H9 (cell line): ENCODE data around the gene POLR2J. TPM values are rescaled to one million over a fixed set of nuclear protein-coding genes. Genes with fewer than 3 reads are reported as not detected.

Experiments
- DNase-seq: peaks from one replicate; pipeline ENCODE4 v3.0.0-alpha.2; 2017
- H2AFZ ChIP-seq: one replicate; pipeline ENCODE4 v1.6.1; 2013; ENCODE audit warnings: mild to moderate bottlenecking, low read length, control low read depth, moderate library complexity
- H2AK5ac ChIP-seq: 2 replicates; pipeline ENCODE4 v1.6.1; 2013; ENCODE audit warnings: low read length, control low read depth, mixed read lengths; ENCODE audit not compliant: insufficient read length
- H2BK120ac ChIP-seq: one replicate; pipeline ENCODE4 v1.6.1; 2013; ENCODE audit warnings: low read depth, mild to moderate bottlenecking, low read length, control low read depth, inconsistent platforms; ENCODE audit not compliant: poor library complexity, severe bottlenecking
- H2BK12ac ChIP-seq: 2 replicates; pipeline ENCODE4 v1.6.1; 2013; ENCODE audit warnings: low read length, control low read depth, mixed read lengths, low read depth; ENCODE audit not compliant: insufficient read length
- H2BK15ac ChIP-seq: 2 replicates; pipeline ENCODE4 v1.6.1; 2013; ENCODE audit warnings: low read depth, low read length, control low read depth
- H2BK20ac ChIP-seq: one replicate; pipeline ENCODE4 v1.6.1; 2013; ENCODE audit warnings: low read depth, mild to moderate bottlenecking, low read length, control low read depth, inconsistent platforms; ENCODE audit not compliant: poor library complexity, severe bottlenecking
- H2BK5ac ChIP-seq: 2 replicates; pipeline ENCODE4 v1.6.1; 2013; ENCODE audit warnings: low read length, control low read depth, mixed read lengths; ENCODE audit not compliant: insufficient read length
- H3K14ac ChIP-seq: 2 replicates; pipeline ENCODE4 v1.6.1; 2013; ENCODE audit warnings: low read length, control low read depth; ENCODE audit not compliant: insufficient read depth
- H3K18ac ChIP-seq: 2 replicates; pipeline ENCODE4 v1.6.1; 2013; ENCODE audit warnings: low read depth, mild to moderate bottlenecking, mixed read lengths, low read length, control low read depth; ENCODE audit not compliant: insufficient read length
- H3K23ac ChIP-seq: 2 replicates; pipeline ENCODE4 v1.6.1; 2013; ENCODE audit warnings: low read length, control low read depth, mixed read lengths, low read depth; ENCODE audit not compliant: insufficient read length
- H3K23me2 ChIP-seq: 2 replicates; pipeline ENCODE4 v1.6.1; 2013; ENCODE audit warnings: low read depth, mild to moderate bottlenecking, mixed read lengths, low read length, control low read depth; ENCODE audit not compliant: insufficient read length, poor library complexity, severe bottlenecking
- H3K27ac ChIP-seq: 2 replicates; pipeline ENCODE4 v1.5.1; 2013; ENCODE audit warnings: low read length, control low read depth, mixed read lengths, low read depth; ENCODE audit not compliant: insufficient read length
- H3K27me3 ChIP-seq: 2 replicates; pipeline ENCODE4 v1.6.1; 2013; ENCODE audit warnings: low read length, control low read depth, inconsistent platforms; ENCODE audit not compliant: insufficient read depth
- H3K4ac ChIP-seq: 2 replicates; pipeline ENCODE4 v1.6.1; 2013; ENCODE audit warnings: low read depth, mild to moderate bottlenecking, control low read depth, inconsistent platforms, low read length, moderate library complexity
- H3K4me1 ChIP-seq: 2 replicates; pipeline ENCODE4 v1.6.1; 2013; ENCODE audit warnings: low read length, control low read depth, inconsistent platforms; ENCODE audit not compliant: insufficient read depth
- H3K4me2 ChIP-seq: 2 replicates; pipeline ENCODE4 v1.6.1; 2013; ENCODE audit warnings: low read length, control low read depth, mixed read lengths; ENCODE audit not compliant: insufficient read length, insufficient read depth
- H3K56ac ChIP-seq: 2 replicates; pipeline ENCODE4 v1.6.1; 2013; ENCODE audit warnings: low read depth, mild to moderate bottlenecking, mixed read lengths, low read length, control low read depth; ENCODE audit not compliant: insufficient read length
- H3K79me1 ChIP-seq: 2 replicates; pipeline ENCODE4 v1.6.1; 2013; ENCODE audit warnings: low read depth, mild to moderate bottlenecking, moderate library complexity, low read length, control low read depth, inconsistent platforms; ENCODE audit not compliant: insufficient read depth, poor library complexity, severe bottlenecking
- H3K79me2 ChIP-seq: 2 replicates; pipeline ENCODE4 v1.6.1; 2013; ENCODE audit warnings: low read length, control low read depth, inconsistent platforms; ENCODE audit not compliant: insufficient read depth
- H3K9ac ChIP-seq: 2 replicates; pipeline ENCODE4 v1.6.1; 2013; ENCODE audit warnings: low read length, control low read depth, mixed read lengths; ENCODE audit not compliant: insufficient read length; ENCODE audit errors: extremely low read depth
- H3K9me3 ChIP-seq: one replicate; pipeline ENCODE4 v1.6.1; 2013; ENCODE audit warnings: low read depth, low read length, inconsistent platforms; ENCODE audit not compliant: control insufficient read depth
- H3T11ph ChIP-seq: one replicate; pipeline ENCODE4 v1.6.1; 2013; ENCODE audit warnings: mild to moderate bottlenecking, low read length, control low read depth, inconsistent platforms
- H4K20me1 ChIP-seq: one replicate; pipeline ENCODE4 v1.6.1; 2013; ENCODE audit not compliant: control insufficient read depth, insufficient read length, insufficient read depth
- H4K5ac ChIP-seq: 2 replicates; pipeline ENCODE4 v1.6.1; 2013; ENCODE audit warnings: low read depth, mild to moderate bottlenecking, mixed read lengths, low read length, control low read depth; ENCODE audit not compliant: insufficient read length
- H4K8ac ChIP-seq: replicated peaks from 2 replicates; pipeline ENCODE4 v1.6.1; 2013; ENCODE audit warnings: low read length, control low read depth, mixed read lengths, low read depth; ENCODE audit not compliant: insufficient read length
- H4K91ac ChIP-seq: 2 replicates; pipeline ENCODE4 v1.6.1; 2013; ENCODE audit warnings: low read depth, mild to moderate bottlenecking, moderate library complexity, mixed read lengths, low read length, control low read depth; ENCODE audit not compliant: insufficient read length
- H3K27ac Mint-ChIP-seq, 3 experiments: 2 replicates in 2 of 3; 3 replicates in 1 of 3; pipeline ENCODE4 v1.8.0; 2020 to 2021; ENCODE audit warnings: mixed read lengths in 3 of 3, mild to moderate bottlenecking in 1 of 3, moderate library complexity in 1 of 3
- H3K27me3 Mint-ChIP-seq: 2 replicates; pipeline ENCODE4 v1.8.0; 2021; ENCODE audit warnings: low read depth, mild to moderate bottlenecking, moderate library complexity, mixed read lengths
- H3K36me3 Mint-ChIP-seq, 3 experiments: 2 replicates in 2 of 3; 3 replicates in 1 of 3; pipeline ENCODE4 v1.8.0; 2020 to 2021; ENCODE audit warnings: low read depth in 3 of 3, mixed read lengths in 3 of 3; ENCODE audit not compliant: insufficient read depth in 1 of 3
- H3K4me1 Mint-ChIP-seq, 2 experiments: 2 replicates each; pipeline ENCODE4 v1.8.0; 2020; ENCODE audit warnings: mixed read lengths in 2 of 2
- H3K4me3 Mint-ChIP-seq, 2 experiments: 2 replicates in 1 of 2; 3 replicates in 1 of 2; pipeline ENCODE4 v1.8.0; 2020 to 2021; ENCODE audit warnings: mild to moderate bottlenecking in 2 of 2, mixed read lengths in 2 of 2, moderate library complexity in 1 of 2
- H3K9me3 Mint-ChIP-seq, 2 experiments: 2 replicates in 1 of 2; 3 replicates in 1 of 2; pipeline ENCODE4 v1.8.0; 2020; ENCODE audit warnings: mild to moderate bottlenecking in 2 of 2, mixed read lengths in 2 of 2, moderate library complexity in 1 of 2
- CTCF ChIP-seq: fragments of 200-600 bp; sonication (generic); conservative IDR thresholded peaks from 3 replicates; pipeline ENCODE4 v1.8.0; 2021; ENCODE audit warnings: antibody characterized with exemption, mild to moderate bottlenecking
- WGBS: extraction: QIAGEN DNeasy Blood & Tissue Kit; methylation state at CpG from one replicate; pipeline ENCODE4 v1.1.7; 2013; ENCODE audit warnings: missing lambda C conversion rate, low lambda C conversion rate, mixed read lengths; ENCODE audit not compliant: insufficient read length; ENCODE audit errors: extremely low coverage; 5-methylcytosine and 5-hydroxymethylcytosine counted together
- total RNA-seq: library from RNA; stranded (reverse); gene quantifications from 2 replicates; pipeline ENCODE4 v1.2.1, GENCODE V29; 2021

POLR2J gene
- total RNA-seq, 1 experiment from 2014 or later = 58.5 TPM

GRCh38 chr7:102436118-102436517 is 42.6 kb downstream of the POLR2J start:
- H3K27me3 Mint-ChIP-seq = peaks cover 4% of the 10 kb centered on the region
- Histone ChIP-seq H3K79me1 (no peaks in the 10 kb centered on the region), H3K23ac (no peak overlapping the region), H2AK5ac (no peak overlapping the region), H3K14ac (no peak overlapping the region), H3K9me3 (no peaks in the 10 kb centered on the region), H3K79me2 (no peaks in the 10 kb centered on the region), H3K9ac (no peak overlapping the region), H2BK12ac (no peak overlapping the region), H3K18ac (no peak overlapping the region), H3K56ac (no peak overlapping the region), H2BK15ac (no peak overlapping the region), H4K91ac (no peak overlapping the region), H3K4me1 (no peaks in the 10 kb centered on the region; the same call in 1 of the 2 replicates), H4K8ac (no peak overlapping the region), H2BK5ac (no peak overlapping the region), H3K4ac (no peak overlapping the region), H2AFZ (no peak overlapping the region), H4K5ac (no peak overlapping the region), H2BK120ac (no peak overlapping the region), H3K4me2 (no peak overlapping the region), H3K23me2 (peaks cover 9% of the 10 kb centered on the region), H3K27me3 (no peaks in the 10 kb centered on the region), H2BK20ac (no peak overlapping the region), H4K20me1 (no peaks in the 10 kb centered on the region), H3T11ph (no peak overlapping the region), H3K27ac (no peak overlapping the region)
- H3K4me1 Mint-ChIP-seq = peaks cover 18 to 19% of the 10 kb centered on the region in 2 experiments
- H3K27ac Mint-ChIP-seq = peak overlapping the region in 1 of 3 experiments; percentile 31; a peak in 1 of 7 replicates
- H3K9me3 Mint-ChIP-seq = no peaks in the 10 kb centered on the region
- peaks cover 2 to 17% (median 4%) of the 10 kb centered on the region in 3 experiments; a peak in 5 of 7 replicates for H3K36me3 Mint-ChIP-seq
- TF ChIP-seq CTCF = no peak
- no CpG with 5 or more reads among the region's 10 CpGs for WGBS
- H3K4me3 Mint-ChIP-seq = no peak overlapping the region
- DNase-seq = no peak
